Hepatocyte (in vitro differentiated cells): ENCODE measurements around the gene ARV1. TPM values are rescaled to one million over a fixed set of nuclear protein-coding genes. Genes with fewer than 3 reads are reported as not detected.

Experiments used
- DNase-seq: peaks from one replicate; pipeline ENCODE4 v3.0.0-alpha.2; 2016; ENCODE audit warnings: low spot score
- H2AFZ ChIP-seq: fragments of 200-600 bp; sonication (generic); 2 replicates; pipeline ENCODE4 v1.6.0; 2016; ENCODE audit warnings: antibody characterized with exemption, mild to moderate bottlenecking
- H3K27ac ChIP-seq: fragments of 200-600 bp; sonication (generic); 2 replicates; pipeline ENCODE4 v1.5.1; 2016; ENCODE audit warnings: mild to moderate bottlenecking
- H3K27me3 ChIP-seq: fragments of 200-600 bp; sonication (generic); 2 replicates; pipeline ENCODE4 v1.6.1; 2016
- H3K36me3 ChIP-seq: fragments of 200-600 bp; sonication (generic); replicated peaks from 2 replicates; pipeline ENCODE4 v1.5.1; 2016; ENCODE audit warnings: low read depth; ENCODE audit not compliant: insufficient read depth
- H3K4me1 ChIP-seq: fragments of 200-600 bp; sonication (generic); 2 replicates; pipeline ENCODE4 v1.5.1; 2016; ENCODE audit warnings: mild to moderate bottlenecking, moderate library complexity; ENCODE audit not compliant: insufficient read depth
- H3K4me2 ChIP-seq: fragments of 200-600 bp; sonication (generic); 2 replicates; pipeline ENCODE4 v1.6.0; 2016
- H3K4me3 ChIP-seq: fragments of 200-600 bp; sonication (generic); 2 replicates; pipeline ENCODE4 v1.5.1; 2016; ENCODE audit warnings: mild to moderate bottlenecking
- H3K79me2 ChIP-seq: fragments of 200-600 bp; sonication (generic); 2 replicates; pipeline ENCODE4 v1.6.0; 2017; ENCODE audit warnings: mild to moderate bottlenecking
- H3K9me2 ChIP-seq: fragments of 200-600 bp; sonication (generic); replicated peaks from 2 replicates; pipeline ENCODE4 v1.6.0; 2017; ENCODE audit warnings: mild to moderate bottlenecking; ENCODE audit not compliant: insufficient read depth
- H3K9me3 ChIP-seq: fragments of 200-600 bp; sonication (generic); 2 replicates; pipeline ENCODE4 v1.5.1; 2016; ENCODE audit warnings: low read depth, mild to moderate bottlenecking
- H4K20me1 ChIP-seq: fragments of 200-600 bp; sonication (generic); 2 replicates; pipeline ENCODE4 v1.6.0; 2016; ENCODE audit warnings: mild to moderate bottlenecking; ENCODE audit not compliant: insufficient read depth, poor library complexity, severe bottlenecking
- CTCF ChIP-seq: fragments of 200-600 bp; sonication (generic); IDR thresholded peaks from 2 replicates; pipeline ENCODE4 v1.5.1; 2016; ENCODE audit warnings: antibody characterized with exemption, mild to moderate bottlenecking; ENCODE audit not compliant: poor library complexity
- EZH2 ChIP-seq: fragments of 200-600 bp; sonication (generic); IDR thresholded peaks from 2 replicates; pipeline ENCODE4 v1.6.1; 2016; ENCODE audit warnings: antibody characterized with exemption, mild to moderate bottlenecking, borderline replicate concordance
- EZH2phosphoT487 ChIP-seq: fragments of 200-600 bp; sonication (generic); IDR thresholded peaks from one replicate; pipeline ENCODE4 v1.6.1; 2018; ENCODE audit warnings: antibody characterized with exemption, mild to moderate bottlenecking, low read depth, moderate library complexity; ENCODE audit not compliant: unreplicated experiment, severe bottlenecking
- WGBS: methylation state at CpG from one replicate; pipeline ENCODE4 v1.1.6; 2016; ENCODE audit warnings: low lambda C conversion rate; ENCODE audit errors: missing lambda C conversion rate; 5-methylcytosine and 5-hydroxymethylcytosine counted together
- polyA plus RNA-seq: library from polyadenylated mRNA; unstranded; fragments of >200 nt; fragmentation: Nextera tagmentation; extraction: Ambion mirVana; gene quantifications from 2 replicates; pipeline ENCODE4 v1.2.1, GENCODE V29; 2016
- total RNA-seq: library from RNA; depleted of rRNA; stranded (reverse); fragments of >200 nt; gene quantifications from 2 replicates; pipeline ENCODE4 v1.2.3, GENCODE V29; 2014

ARV1 gene
- total and polyA plus RNA-seq, 2 experiments from 2014 or later: 20.0 to 24.4 TPM

- Histone ChIP-seq H3K9me2 (no peaks in the 10 kb centered on the region), H3K36me3 (no peaks in the 10 kb centered on the region), H3K27ac (no peak overlapping the region), H3K4me3 (no peak overlapping the region), H2AFZ (no peak overlapping the region), H4K20me1 (peaks cover 11% of the 10 kb centered on the region), H3K9me3 (no peaks in the 10 kb centered on the region), H3K4me1 (peaks cover 7% of the 10 kb centered on the region), H3K27me3 (no peaks in the 10 kb centered on the region), H3K4me2 (no peak overlapping the region), H3K79me2 (peaks cover 79% of the 10 kb centered on the region)
- 51% methylated on average over 7 of the region's 7 CpGs for WGBS
- no peak for TF ChIP-seq CTCF
- TF ChIP-seq EZH2: no peak
- TF ChIP-seq EZH2phosphoT487: no peak
- no peak for DNase-seq
Observed at GRCh38 chr1:231032963-231033362, 54.1 kb downstream of the ARV1 start.

GRCh38 chr1:231035799-231036198 is 56.9 kb downstream of the ARV1 start:
- peaks cover 7% of the 10 kb centered on the region for H4K20me1 ChIP-seq
- H3K9me3 ChIP-seq: no peaks in the 10 kb centered on the region
- no peak overlapping the region for H2AFZ ChIP-seq
- peaks cover 76% of the 10 kb centered on the region for H3K79me2 ChIP-seq
- DNase-seq: no peak
- no peak overlapping the region for H3K4me2 ChIP-seq
- WGBS: 100% methylated on average over 1 of the region's 1 CpG
- no peaks in the 10 kb centered on the region for H3K36me3 ChIP-seq
- no peak overlapping the region for H3K27ac ChIP-seq
- H3K9me2 ChIP-seq: no peaks in the 10 kb centered on the region
- no peak overlapping the region for H3K4me3 ChIP-seq
- TF ChIP-seq CTCF (no peak), EZH2 (no peak), EZH2phosphoT487 (no peak)
- peaks cover 18% of the 10 kb centered on the region for H3K4me1 ChIP-seq
- H3K27me3 ChIP-seq: no peaks in the 10 kb centered on the region

GRCh38 chr1:231036416-231036815 is 57.5 kb downstream of the ARV1 start:
- no peak for DNase-seq
- no peak overlapping the region for H3K4me2 ChIP-seq
- no peaks in the 10 kb centered on the region for H3K9me3 ChIP-seq
- 68% methylated on average over 5 of the region's 5 CpGs for WGBS
- no peaks in the 10 kb centered on the region for H3K9me2 ChIP-seq
- H3K79me2 ChIP-seq: peaks cover 70% of the 10 kb centered on the region
- no peak overlapping the region for H3K4me3 ChIP-seq
- H2AFZ ChIP-seq: no peak overlapping the region
- no peaks in the 10 kb centered on the region for H3K36me3 ChIP-seq
- TF ChIP-seq CTCF (no peak), EZH2phosphoT487 (no peak), EZH2 (no peak)
- H3K4me1 ChIP-seq: peaks cover 23% of the 10 kb centered on the region
- no peak overlapping the region for H3K27ac ChIP-seq
- no peaks in the 10 kb centered on the region for H3K27me3 ChIP-seq
- peaks cover 7% of the 10 kb centered on the region for H4K20me1 ChIP-seq
